Measurements from ENCODE around the gene EEFSEC.

GRCh38 chr3:128399221-128399915, 246.1 kb downstream of the EEFSEC start:
- no peak for TF ChIP-seq CTCF (IDR thresholded peaks at IDR 0.05)
- no peak for TF ChIP-seq ZFX (IDR thresholded peaks at IDR 0.05; ENCODE audit: borderline replicate concordance)
